HepG2 (cell line): ENCODE measurements around the gene APC2. TPM values are rescaled to one million over a fixed set of nuclear protein-coding genes. Genes with fewer than 3 reads are reported as not detected.

Experiments used
- AGO2 ChIP-seq: fragments of 200-400 bp; formaldehyde crosslinking; optimal IDR thresholded peaks from 2 replicates; pipeline ENCODE3; 2017; ENCODE audit warnings: mild to moderate bottlenecking, low read depth, low read length, moderate library complexity
- GATAD2A ChIP-seq: IDR thresholded peaks from 2 replicates; pipeline ENCODE4 v1.6.1; 2016
- HNF4G ChIP-seq, 2 experiments: sonication (generic) in 1 of 2; formaldehyde crosslinking in 1 of 2; IDR thresholded peaks; 2 replicates each; pipeline versions ENCODE4 v1.4.0 to v1.6.1; 2011 to 2020; ENCODE audit warnings: borderline replicate concordance in 2 of 2, low read depth in 2 of 2, mild to moderate bottlenecking in 2 of 2, low read length in 1 of 2, missing genetic modification reagents in 1 of 2, moderate library complexity in 1 of 2
- KLF12 ChIP-seq: sonication (generic); formaldehyde crosslinking; IDR thresholded peaks from 2 replicates; pipeline ENCODE4 v1.4.0; 2020; ENCODE audit warnings: missing genetic modification reagents, borderline replicate concordance
- RORA ChIP-seq: sonication (generic); formaldehyde crosslinking; IDR thresholded peaks from 2 replicates; pipeline ENCODE4 v1.5.0; 2020; ENCODE audit warnings: mild to moderate bottlenecking, missing genetic modification reagents, moderate library complexity
- ZNF234 ChIP-seq: sonication (generic); formaldehyde crosslinking; conservative IDR thresholded peaks from 2 replicates; pipeline ENCODE4 v1.5.1; 2020; ENCODE audit warnings: mild to moderate bottlenecking, missing genetic modification reagents
- ZNF263 ChIP-seq: sonication (generic); formaldehyde crosslinking; IDR thresholded peaks from 2 replicates; pipeline ENCODE4 v1.4.0; 2020; ENCODE audit warnings: missing genetic modification reagents
- ZNF3 ChIP-seq: IDR thresholded peaks from 2 replicates; pipeline ENCODE4 v1.7.0; 2017; ENCODE audit warnings: inconsistent platforms
- polyA plus RNA-seq, 8 experiments: library from polyadenylated mRNA; depleted of rRNA in 3 of 8; stranded (reverse) in 7 of 8; unstranded in 1 of 8; fragments of >200 nt; fragmentation: Illumina TruSeq in 4 of 8; extraction: Trizol in 4 of 8; gene quantifications; 2 replicates each; pipeline versions ENCODE4 v1.2.1 to v1.2.3, GENCODE V29; 2011 to 2016; ENCODE audit warnings: low read depth in 4 of 8, missing spikeins in 1 of 8, mixed read lengths in 1 of 8; ENCODE audit not compliant: insufficient read depth in 1 of 8
- total RNA-seq, 5 experiments: library from RNA; depleted of rRNA; stranded (reverse); fragments of >200 nt; fragmentation: Illumina TruSeq; extraction: Trizol; gene quantifications; 2 replicates each; pipeline ENCODE4 v1.2.3, GENCODE V29; 2016; ENCODE audit warnings: low read depth in 1 of 5
- TF ChIP-seq, protein P1 (sequence below): sonication (generic); formaldehyde crosslinking; IDR thresholded peaks from 2 replicates; pipeline ENCODE4 v1.5.1; 2020; ENCODE audit warnings: missing genetic modification reagents, mild to moderate bottlenecking, borderline replicate concordance
- TF ChIP-seq, protein P2 (sequence below): sonication (generic); formaldehyde crosslinking; IDR thresholded peaks from 2 replicates; pipeline ENCODE4 v1.4.0; 2020; ENCODE audit warnings: mild to moderate bottlenecking, missing genetic modification reagents
- TF ChIP-seq, protein P3 (sequence below), 2 experiments: fragments of 450-650 bp in 1 of 2; sonication (generic) in 1 of 2; formaldehyde crosslinking in 1 of 2; IDR thresholded peaks; 2 replicates each; pipeline versions ENCODE4 v1.6.1 to v1.8.0; 2016 to 2022; ENCODE audit warnings: antibody characterized with exemption in 1 of 2, mild to moderate bottlenecking in 1 of 2, missing genetic modification reagents in 1 of 2

Gene APC2
- total and polyA plus RNA-seq, 2 of the 13 experiments (the other 11 are each of a cell fraction or from before 2014, with no cell fraction given): 0.08 to 0.22 TPM

DNA sequence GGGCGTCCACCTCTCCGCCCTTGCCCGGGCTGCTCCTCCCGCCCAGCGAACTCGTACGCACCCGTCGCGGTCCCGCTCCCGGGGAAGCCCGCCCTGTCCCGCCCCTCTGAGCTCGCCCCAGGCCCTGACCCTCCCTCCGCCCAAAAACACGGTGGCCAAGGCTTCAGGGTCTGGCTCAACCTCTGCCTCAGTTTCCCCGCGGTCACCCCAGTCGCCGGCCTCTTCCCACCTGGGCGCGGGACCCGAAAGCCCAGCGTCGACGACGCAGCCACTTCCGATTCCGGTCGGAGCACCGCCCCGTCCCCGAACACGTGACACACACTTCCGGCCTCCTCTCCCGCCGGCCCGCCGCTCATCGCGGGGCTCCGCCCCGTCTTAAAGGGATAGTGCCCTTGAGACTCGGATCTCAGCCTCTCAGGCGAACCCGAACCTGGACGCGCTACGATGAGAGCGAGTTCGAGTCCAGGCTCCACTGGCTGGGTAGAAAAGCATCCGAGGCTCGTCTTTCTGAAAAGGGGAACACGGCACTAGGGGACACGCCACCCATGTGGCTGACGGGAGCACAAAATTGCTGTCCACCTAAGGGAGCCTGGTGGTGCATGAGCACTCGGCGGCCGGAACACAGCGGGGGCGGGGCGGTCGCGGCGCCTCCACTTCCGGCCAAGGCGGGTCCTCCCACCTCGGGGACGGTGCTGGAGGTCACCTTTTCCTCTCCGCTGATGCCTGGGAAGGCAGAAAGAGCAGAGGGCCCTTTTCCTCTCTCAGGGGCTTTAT lies 29.2 kb downstream of the APC2 start, which contains the start of gene C19orf25 (continued):
- TF ChIP-seq, protein P1, sequence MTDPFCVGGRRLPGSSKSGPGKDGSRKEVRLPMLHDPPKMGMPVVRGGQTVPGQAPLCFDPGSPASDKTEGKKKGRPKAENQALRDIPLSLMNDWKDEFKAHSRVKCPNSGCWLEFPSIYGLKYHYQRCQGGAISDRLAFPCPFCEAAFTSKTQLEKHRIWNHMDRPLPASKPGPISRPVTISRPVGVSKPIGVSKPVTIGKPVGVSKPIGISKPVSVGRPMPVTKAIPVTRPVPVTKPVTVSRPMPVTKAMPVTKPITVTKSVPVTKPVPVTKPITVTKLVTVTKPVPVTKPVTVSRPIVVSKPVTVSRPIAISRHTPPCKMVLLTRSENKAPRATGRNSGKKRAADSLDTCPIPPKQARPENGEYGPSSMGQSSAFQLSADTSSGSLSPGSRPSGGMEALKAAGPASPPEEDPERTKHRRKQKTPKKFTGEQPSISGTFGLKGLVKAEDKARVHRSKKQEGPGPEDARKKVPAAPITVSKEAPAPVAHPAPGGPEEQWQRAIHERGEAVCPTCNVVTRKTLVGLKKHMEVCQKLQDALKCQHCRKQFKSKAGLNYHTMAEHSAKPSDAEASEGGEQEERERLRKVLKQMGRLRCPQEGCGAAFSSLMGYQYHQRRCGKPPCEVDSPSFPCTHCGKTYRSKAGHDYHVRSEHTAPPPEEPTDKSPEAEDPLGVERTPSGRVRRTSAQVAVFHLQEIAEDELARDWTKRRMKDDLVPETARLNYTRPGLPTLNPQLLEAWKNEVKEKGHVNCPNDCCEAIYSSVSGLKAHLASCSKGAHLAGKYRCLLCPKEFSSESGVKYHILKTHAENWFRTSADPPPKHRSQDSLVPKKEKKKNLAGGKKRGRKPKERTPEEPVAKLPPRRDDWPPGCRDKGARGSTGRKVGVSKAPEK (CRISPR knock-in tag): no peak
- no peak for TF ChIP-seq ZNF234 (CRISPR knock-in tag)
- TF ChIP-seq RORA: no peak
- no peak for TF ChIP-seq ZNF3 (CRISPR knock-in tag)
- TF ChIP-seq, protein P2, sequence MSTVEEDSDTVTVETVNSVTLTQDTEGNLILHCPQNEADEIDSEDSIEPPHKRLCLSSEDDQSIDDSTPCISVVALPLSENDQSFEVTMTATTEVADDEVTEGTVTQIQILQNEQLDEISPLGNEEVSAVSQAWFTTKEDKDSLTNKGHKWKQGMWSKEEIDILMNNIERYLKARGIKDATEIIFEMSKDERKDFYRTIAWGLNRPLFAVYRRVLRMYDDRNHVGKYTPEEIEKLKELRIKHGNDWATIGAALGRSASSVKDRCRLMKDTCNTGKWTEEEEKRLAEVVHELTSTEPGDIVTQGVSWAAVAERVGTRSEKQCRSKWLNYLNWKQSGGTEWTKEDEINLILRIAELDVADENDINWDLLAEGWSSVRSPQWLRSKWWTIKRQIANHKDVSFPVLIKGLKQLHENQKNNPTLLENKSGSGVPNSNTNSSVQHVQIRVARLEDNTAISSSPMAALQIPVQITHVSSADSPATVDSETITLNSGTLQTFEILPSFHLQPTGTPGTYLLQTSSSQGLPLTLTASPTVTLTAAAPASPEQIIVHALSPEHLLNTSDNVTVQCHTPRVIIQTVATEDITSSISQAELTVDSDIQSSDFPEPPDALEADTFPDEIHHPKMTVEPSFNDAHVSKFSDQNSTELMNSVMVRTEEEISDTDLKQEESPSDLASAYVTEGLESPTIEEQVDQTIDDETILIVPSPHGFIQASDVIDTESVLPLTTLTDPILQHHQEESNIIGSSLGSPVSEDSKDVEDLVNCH (CRISPR knock-in tag): no peak
- TF ChIP-seq GATAD2A (CRISPR knock-in tag): peak; percentile 21; the same call in 1 of the 2 replicates
- peak; percentile 87 for TF ChIP-seq ZNF263 (CRISPR knock-in tag)
- TF ChIP-seq HNF4G (IDR thresholded peaks at IDR 0.05; ENCODE audit: borderline replicate concordance, low read depth, low read length): no peak
- TF ChIP-seq HNF4G (CRISPR knock-in tag; IDR thresholded peaks at IDR 0.05; ENCODE audit: borderline replicate concordance, low read depth): peak; percentile 29; the same call in 1 of the 2 replicates
- TF ChIP-seq, protein P3, sequence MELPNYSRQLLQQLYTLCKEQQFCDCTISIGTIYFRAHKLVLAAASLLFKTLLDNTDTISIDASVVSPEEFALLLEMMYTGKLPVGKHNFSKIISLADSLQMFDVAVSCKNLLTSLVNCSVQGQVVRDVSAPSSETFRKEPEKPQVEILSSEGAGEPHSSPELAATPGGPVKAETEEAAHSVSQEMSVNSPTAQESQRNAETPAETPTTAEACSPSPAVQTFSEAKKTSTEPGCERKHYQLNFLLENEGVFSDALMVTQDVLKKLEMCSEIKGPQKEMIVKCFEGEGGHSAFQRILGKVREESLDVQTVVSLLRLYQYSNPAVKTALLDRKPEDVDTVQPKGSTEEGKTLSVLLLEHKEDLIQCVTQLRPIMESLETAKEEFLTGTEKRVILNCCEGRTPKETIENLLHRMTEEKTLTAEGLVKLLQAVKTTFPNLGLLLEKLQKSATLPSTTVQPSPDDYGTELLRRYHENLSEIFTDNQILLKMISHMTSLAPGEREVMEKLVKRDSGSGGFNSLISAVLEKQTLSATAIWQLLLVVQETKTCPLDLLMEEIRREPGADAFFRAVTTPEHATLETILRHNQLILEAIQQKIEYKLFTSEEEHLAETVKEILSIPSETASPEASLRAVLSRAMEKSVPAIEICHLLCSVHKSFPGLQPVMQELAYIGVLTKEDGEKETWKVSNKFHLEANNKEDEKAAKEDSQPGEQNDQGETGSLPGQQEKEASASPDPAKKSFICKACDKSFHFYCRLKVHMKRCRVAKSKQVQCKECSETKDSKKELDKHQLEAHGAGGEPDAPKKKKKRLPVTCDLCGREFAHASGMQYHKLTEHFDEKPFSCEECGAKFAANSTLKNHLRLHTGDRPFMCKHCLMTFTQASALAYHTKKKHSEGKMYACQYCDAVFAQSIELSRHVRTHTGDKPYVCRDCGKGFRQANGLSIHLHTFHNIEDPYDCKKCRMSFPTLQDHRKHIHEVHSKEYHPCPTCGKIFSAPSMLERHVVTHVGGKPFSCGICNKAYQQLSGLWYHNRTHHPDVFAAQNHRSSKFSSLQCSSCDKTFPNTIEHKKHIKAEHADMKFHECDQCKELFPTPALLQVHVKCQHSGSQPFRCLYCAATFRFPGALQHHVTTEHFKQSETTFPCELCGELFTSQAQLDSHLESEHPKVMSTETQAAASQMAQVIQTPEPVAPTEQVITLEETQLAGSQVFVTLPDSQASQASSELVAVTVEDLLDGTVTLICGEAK (IDR thresholded peaks at IDR 0.05): peak; percentile 50; the same call in 1 of the 2 replicates
- TF ChIP-seq, protein P3 (CRISPR knock-in tag; IDR thresholded peaks at IDR 0.05): no peak
- no peak for TF ChIP-seq AGO2
- peak; percentile 61; the same call in 1 of the 2 replicates for TF ChIP-seq KLF12 (CRISPR knock-in tag)
